Breast epithelium (tissue), 3 donors: ENCODE results near the gene HSPG2.

Experiments used
- CTCF ChIP-seq, 3 donors: fragments of 450-650 bp; IDR thresholded peaks; one replicate each; pipeline ENCODE4 v1.5.1; 2016 to 2017; ENCODE audit warnings: antibody characterized with exemption in 3 of 3, mild to moderate bottlenecking in 3 of 3, moderate library complexity in 3 of 3
- POLR2A ChIP-seq: fragments of 450-650 bp; IDR thresholded peaks from one replicate; pipeline ENCODE4 v1.6.1; 2016; ENCODE audit warnings: antibody characterized with exemption, mild to moderate bottlenecking, moderate library complexity
- POLR2AphosphoS5 ChIP-seq, 3 donors: sonication (generic); formaldehyde crosslinking; IDR thresholded peaks; one replicate each; pipeline ENCODE4 v1.6.1; 2017; ENCODE audit warnings: antibody characterized with exemption in 3 of 3

- TF ChIP-seq CTCF (IDR thresholded peaks at IDR 0.05) = peak; percentile 89 to 95 (median 91)
- peak in 2 of 3 donors; percentile 58 to 60 for TF ChIP-seq POLR2AphosphoS5 (IDR thresholded peaks at IDR 0.05)
- TF ChIP-seq POLR2A = no peak
Observed at GRCh38 chr1:21963477-21964217, 26.5 kb upstream of the HSPG2 start.
